K562 (cell line): ENCODE results near the gene WDFY2. TPM values are rescaled to one million over a fixed set of nuclear protein-coding genes. Genes with fewer than 3 reads are reported as not detected.

Source experiments
- ATAC-seq: fragments of 200-7000 bp; cut with Tn5 transposase; 3 replicates; pipeline ENCODE4 v1.9.1; 2020; ENCODE audit warnings: moderate library complexity
- BruUV-seq: library from RNA; stranded (reverse); fragments of 400-500 nt; replicated peaks from 2 replicates; lab custom pipeline; 2021; lab: Mats Ljungman, UMichigan
- CTCF ChIA-PET: fragments of 300-600 bp; formaldehyde crosslinking; extraction: SDS; loops from one replicate; lab custom pipeline; 2021; ENCODE audit warnings: low intra/inter-chr PET ratio; lab: Yijun Ruan, JAX
- POLR2A ChIA-PET: fragments of 300-600, 350-650 bp; sonication (Branson Sonifier 250); formaldehyde crosslinking; extraction: SDS; loops from one replicate; lab custom pipeline; 2021; ENCODE audit warnings: antibody characterized with exemption, inconsistent platforms; lab: Yijun Ruan, JAX
- DNase-seq, 4 experiments: peaks; one replicate each; pipeline versions ENCODE4 v3.0.0 to v3.0.0-alpha.2; 2011 to 2018; ENCODE audit warnings: low spot score in 3 of 4, mixed read lengths in 3 of 4; ENCODE audit errors: extremely low read depth in 1 of 4
- FAIRE-seq: peaks from 2 replicates; lab custom pipeline; 2011; peaks lifted over from hg19 to GRCh38; lab: Jason Lieb, UNC
- H2AFZ ChIP-seq: 2 replicates; pipeline ENCODE4 v1.6.0; 2011; ENCODE audit warnings: low read depth, low read length, control low read depth, inconsistent platforms
- H3K27ac ChIP-seq: fragments of 200-600 bp; 3 replicates; pipeline ENCODE4 v1.8.0; 2011; ENCODE audit warnings: low read depth, mild to moderate bottlenecking, control low read depth, inconsistent platforms, low read length, moderate library complexity, mixed read lengths; ENCODE audit errors: extremely low read depth
- H3K27me3 ChIP-seq, 2 experiments: fragments of 300-600 bp in 1 of 2; 2 replicates in 1 of 2; 3 replicates in 1 of 2; pipeline versions ENCODE4 v1.6.0 to v1.8.0; 2011; ENCODE audit warnings: inconsistent platforms in 2 of 2, low read length in 2 of 2, mild to moderate bottlenecking in 1 of 2, mixed read lengths in 1 of 2, moderate library complexity in 1 of 2; ENCODE audit not compliant: control insufficient read depth in 2 of 2, insufficient read depth in 2 of 2
- H3K36me3 ChIP-seq: fragments of 300-600 bp; 3 replicates; pipeline ENCODE4 v1.8.0; 2011; ENCODE audit warnings: mild to moderate bottlenecking, low read length, inconsistent platforms; ENCODE audit not compliant: control insufficient read depth, insufficient read depth
- H3K4me1 ChIP-seq, 2 experiments: fragments of 200-600 bp in 1 of 2; replicated peaks in 1 of 2; 2 replicates in 1 of 2; 3 replicates in 1 of 2; pipeline versions ENCODE4 v1.5.1 to v1.8.0; 2011; ENCODE audit warnings: inconsistent platforms in 2 of 2, low read length in 2 of 2, mild to moderate bottlenecking in 1 of 2, mixed read lengths in 1 of 2, moderate library complexity in 1 of 2; ENCODE audit not compliant: control insufficient read depth in 2 of 2, insufficient read depth in 2 of 2
- H3K4me2 ChIP-seq: 2 replicates; pipeline ENCODE4 v1.6.1; 2011; ENCODE audit warnings: low read length, control low read depth, inconsistent platforms, mixed read lengths; ENCODE audit not compliant: insufficient read depth
- H3K4me3 ChIP-seq: fragments of 200-600 bp; sonication (generic), shearing (Covaris generic); 2 replicates; pipeline ENCODE4 v1.5.1; 2016; ENCODE audit warnings: control low read depth, inconsistent platforms
- H3K79me2 ChIP-seq: fragments of 200-600 bp; 3 replicates; pipeline ENCODE4 v1.8.0; 2011; ENCODE audit warnings: low read length, inconsistent platforms; ENCODE audit not compliant: control insufficient read depth, insufficient read depth
- H3K9ac ChIP-seq, 2 experiments: 2 replicates each; pipeline versions ENCODE4 v1.6.0 to v1.6.1; 2011; ENCODE audit warnings: low read depth in 2 of 2, low read length in 2 of 2, control low read depth in 1 of 2, inconsistent platforms in 1 of 2, mild to moderate bottlenecking in 1 of 2, mixed read lengths in 1 of 2; ENCODE audit not compliant: insufficient read depth in 1 of 2
- H3K9me1 ChIP-seq: one replicate; pipeline ENCODE4 v1.6.0; 2011; ENCODE audit warnings: inconsistent platforms, mild to moderate bottlenecking, low read length, moderate library complexity; ENCODE audit not compliant: control insufficient read depth, insufficient read depth
- H3K9me3 ChIP-seq: replicated peaks from 2 replicates; pipeline ENCODE4 v1.5.1; 2011; ENCODE audit warnings: low read depth, low read length, inconsistent platforms; ENCODE audit not compliant: control insufficient read depth, insufficient read depth
- H4K20me1 ChIP-seq: replicated peaks from 2 replicates; pipeline ENCODE4 v1.6.1; 2011; ENCODE audit warnings: low read length, inconsistent platforms, mixed read lengths; ENCODE audit not compliant: control insufficient read depth, insufficient read depth
- ATF2 ChIP-seq: sonication (generic); formaldehyde crosslinking; IDR thresholded peaks from 2 replicates; pipeline ENCODE4 v1.8.1; 2022; ENCODE audit warnings: missing genetic modification reagents
- CHD2 ChIP-seq: IDR thresholded peaks from 2 replicates; pipeline ENCODE4 v1.6.1; 2011; ENCODE audit warnings: low read depth, low read length
- DACH1 ChIP-seq: fragments of 450-650 bp; IDR thresholded peaks from 2 replicates; pipeline ENCODE4 v1.6.1; 2018; ENCODE audit not compliant: partially characterized antibody
- DPF2 ChIP-seq: fragments of 450-650 bp; IDR thresholded peaks from 2 replicates; pipeline ENCODE4 v1.6.1; 2016
- ERF ChIP-seq: fragments of 450-650 bp; formaldehyde crosslinking; IDR thresholded peaks from 2 replicates; pipeline ENCODE4 v1.4.0; 2020; ENCODE audit warnings: mild to moderate bottlenecking, mixed read lengths
- ID3 ChIP-seq, 2 experiments: fragments of 250-450 bp in 1 of 2; fragments of 450-650 bp in 1 of 2; sonication (Bioruptor Pico) in 1 of 2; IDR thresholded peaks; 2 replicates each; pipeline versions ENCODE4 v1.6.1 to v1.8.0; 2016 to 2021; ENCODE audit warnings: mild to moderate bottlenecking in 2 of 2, moderate library complexity in 2 of 2, missing compliant biosample characterization in 1 of 2, missing genetic modification characterization in 1 of 2
- IRF1 ChIP-seq: sonication (generic); formaldehyde crosslinking; IDR thresholded peaks from 2 replicates; pipeline ENCODE4 v1.8.0; 2022; ENCODE audit warnings: missing genetic modification reagents, mild to moderate bottlenecking, borderline replicate concordance
- PPARD ChIP-seq: fragments of 250-450 bp; sonication (Bioruptor Pico); IDR thresholded peaks from 2 replicates; pipeline ENCODE4 v1.8.0; 2022; ENCODE audit warnings: inconsistent platforms, mild to moderate bottlenecking, moderate library complexity
- PREB ChIP-seq: sonication (generic); formaldehyde crosslinking; IDR thresholded peaks from 2 replicates; pipeline ENCODE4 v1.8.1; 2023; ENCODE audit warnings: mild to moderate bottlenecking, missing genetic modification reagents
- SRSF7 ChIP-seq: fragments of 200-400 bp; formaldehyde crosslinking; optimal IDR thresholded peaks from 2 replicates; pipeline ENCODE3; 2017; ENCODE audit warnings: mild to moderate bottlenecking, low read depth, low read length
- TCF3 ChIP-seq: sonication (generic); formaldehyde crosslinking; IDR thresholded peaks from 2 replicates; pipeline ENCODE4 v1.4.0; 2020; ENCODE audit warnings: mild to moderate bottlenecking, missing genetic modification reagents
- THAP12 ChIP-seq: fragments of 250-450 bp; sonication (Bioruptor Pico); IDR thresholded peaks from 2 replicates; pipeline ENCODE4 v1.9.0; 2021; ENCODE audit warnings: mild to moderate bottlenecking, inconsistent platforms
- ZNF316 ChIP-seq: fragments of 450-650 bp; IDR thresholded peaks from 2 replicates; pipeline ENCODE4 v1.6.1; 2016
- ZNF444 ChIP-seq: fragments of 250-450 bp; sonication (Bioruptor Pico); IDR thresholded peaks from 2 replicates; pipeline ENCODE4 v1.4.0; 2020; ENCODE audit warnings: mild to moderate bottlenecking, moderate library complexity
- ZNF695 ChIP-seq: fragments of 450-650 bp; formaldehyde crosslinking; IDR thresholded peaks from 2 replicates; pipeline ENCODE4 v1.4.0; 2020; ENCODE audit warnings: mild to moderate bottlenecking, moderate library complexity
- WGBS: fragments of 100-300 bp; shearing (Covaris generic); methylation state at CpG from one replicate; pipeline ENCODE4 v1.1.6; 2016; ENCODE audit warnings: low coverage, mixed read lengths; ENCODE audit not compliant: insufficient coverage; ENCODE audit errors: missing lambda C conversion rate; 5-methylcytosine and 5-hydroxymethylcytosine counted together
- in situ Hi-C: fragments of 300-500 bp; cut with MboI; formaldehyde crosslinking; loops from 4 replicates; pipeline ENCODE4 v1.15.0; 2018; ENCODE audit warnings: inconsistent platforms, mixed read lengths
- intact Hi-C: fragments of 100-400 bp; cut with micrococcal nuclease; formaldehyde crosslinking; loops from 2 replicates; pipeline ENCODE4 v1.14.2; 2022
- polyA plus RNA-seq, 8 experiments: library from polyadenylated mRNA; depleted of rRNA in 4 of 8; stranded (reverse) in 5 of 8; unstranded in 3 of 8; fragments of >200 nt; fragmentation: Nextera tagmentation in 2 of 8; fragmentation: Illumina TruSeq in 1 of 8; extraction: Ambion mirVana in 2 of 8; extraction: Trizol in 1 of 8; gene quantifications; 2 replicates each; pipeline versions ENCODE4 v1.2.1 to v1.2.3, GENCODE V29; 2011 to 2014; ENCODE audit warnings: inconsistent platforms in 1 of 8, missing spikeins in 1 of 8
- total RNA-seq, 7 experiments: library from RNA; depleted of rRNA in 6 of 7; stranded (reverse); fragments of >200 nt in 6 of 7; fragmentation: Illumina TruSeq in 2 of 7; extraction: Trizol in 2 of 7; gene quantifications; 2 replicates each; pipeline versions ENCODE4 v1.2.1 to v1.2.3, GENCODE V29; 2011 to 2021; ENCODE audit warnings: low replicate concordance in 1 of 7

Gene WDFY2
- total and polyA plus RNA-seq, 9 of the 15 experiments (the other 6 are each of a cell fraction or from before 2014, with no cell fraction given) = 0.66 to 6.4 (median 4.4) TPM

DNA sequence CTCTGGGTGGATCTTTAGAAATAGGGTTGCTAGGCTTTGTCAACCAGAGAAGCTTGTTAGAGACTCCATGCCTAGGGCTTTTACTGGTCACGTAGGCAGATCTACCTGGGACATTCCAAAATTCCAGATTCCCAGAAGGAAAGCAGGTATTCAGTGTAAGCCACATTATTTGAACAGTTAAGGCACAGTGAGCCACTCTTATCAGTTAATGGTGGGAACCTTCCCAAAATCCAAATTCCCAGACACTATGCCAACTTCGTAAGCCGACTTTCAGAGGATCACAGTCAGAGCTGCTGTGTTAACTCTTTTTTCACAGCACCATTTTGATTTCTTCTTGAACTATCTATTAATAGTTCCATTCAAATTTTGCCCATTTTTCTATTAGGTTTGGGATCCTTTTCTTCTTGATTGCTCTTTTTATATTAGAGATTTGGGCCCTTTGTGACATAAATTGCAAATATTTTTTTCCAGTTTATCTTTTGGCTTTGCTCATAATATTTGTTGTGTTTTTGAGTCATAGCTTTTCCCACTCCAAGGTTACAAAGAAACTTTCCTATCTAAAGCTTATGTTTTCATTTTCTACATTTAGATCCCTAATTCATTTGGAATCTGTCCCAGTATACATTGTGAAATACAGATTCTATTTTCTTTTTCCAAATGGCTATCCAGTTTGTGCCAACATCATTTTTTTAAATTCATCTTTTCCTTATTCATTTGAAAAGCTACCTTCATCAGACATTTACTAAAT lies 142.4 kb downstream of the WDFY2 start:
- Histone ChIP-seq H3K4me3 (no peak overlapping the region), H4K20me1 (no peaks in the 10 kb centered on the region), H3K4me2 (no peak overlapping the region), H2AFZ (no peak overlapping the region), H3K9me1 (no peaks in the 10 kb centered on the region), H3K36me3 (peaks cover 5% of the 10 kb centered on the region; the same call in 1 of the 3 replicates), H3K4me1 (no peaks in the 10 kb centered on the region), H3K9ac (no peak overlapping the region), H3K9me3 (no peaks in the 10 kb centered on the region), H3K79me2 (no peaks in the 10 kb centered on the region), H3K27me3 (no peaks in the 10 kb centered on the region), H3K27ac (no peak overlapping the region)
- BruUV-seq = no TSS peak
- in situ Hi-C loops = no loop called here
- ATAC-seq (no peak), DNase-seq (no peak), FAIRE-seq (no peak)
- ChIA-PET POLR2A (no interaction called here), CTCF (no interaction called here)
- 100% methylated on average over 2 of the region's 3 CpGs for WGBS
- intact Hi-C loops = no loop called here
- TF ChIP-seq SRSF7 (no peak), ID3 (CRISPR knock-in tag; IDR thresholded peaks at IDR 0.05) (no peak), ID3 (tag; IDR thresholded peaks at IDR 0.05) (no peak), ATF2 (CRISPR knock-in tag) (no peak), PREB (no peak), DPF2 (no peak), ZNF695 (CRISPR knock-in tag) (no peak), DACH1 (no peak), ERF (CRISPR knock-in tag) (no peak), ZNF316 (no peak), PPARD (CRISPR knock-in tag) (no peak), CHD2 (no peak), ZNF444 (CRISPR knock-in tag) (no peak), THAP12 (no peak), TCF3 (CRISPR knock-in tag) (no peak), IRF1 (CRISPR knock-in tag) (no peak)
